ENCODE data around the gene CLK4. TPM values are rescaled to one million over a fixed set of nuclear protein-coding genes. Genes with fewer than 3 reads are reported as not detected.
"Not testable (repeated sequence)": the region's sequence is repeated elsewhere in the genome, so short reads cannot be mapped to it uniquely, and the experiment has no call there.

The CLK4 gene
- total and polyA plus RNA-seq, 2 experiments from 2014 or later, result 11.8 to 14.1 TPM

DNA sequence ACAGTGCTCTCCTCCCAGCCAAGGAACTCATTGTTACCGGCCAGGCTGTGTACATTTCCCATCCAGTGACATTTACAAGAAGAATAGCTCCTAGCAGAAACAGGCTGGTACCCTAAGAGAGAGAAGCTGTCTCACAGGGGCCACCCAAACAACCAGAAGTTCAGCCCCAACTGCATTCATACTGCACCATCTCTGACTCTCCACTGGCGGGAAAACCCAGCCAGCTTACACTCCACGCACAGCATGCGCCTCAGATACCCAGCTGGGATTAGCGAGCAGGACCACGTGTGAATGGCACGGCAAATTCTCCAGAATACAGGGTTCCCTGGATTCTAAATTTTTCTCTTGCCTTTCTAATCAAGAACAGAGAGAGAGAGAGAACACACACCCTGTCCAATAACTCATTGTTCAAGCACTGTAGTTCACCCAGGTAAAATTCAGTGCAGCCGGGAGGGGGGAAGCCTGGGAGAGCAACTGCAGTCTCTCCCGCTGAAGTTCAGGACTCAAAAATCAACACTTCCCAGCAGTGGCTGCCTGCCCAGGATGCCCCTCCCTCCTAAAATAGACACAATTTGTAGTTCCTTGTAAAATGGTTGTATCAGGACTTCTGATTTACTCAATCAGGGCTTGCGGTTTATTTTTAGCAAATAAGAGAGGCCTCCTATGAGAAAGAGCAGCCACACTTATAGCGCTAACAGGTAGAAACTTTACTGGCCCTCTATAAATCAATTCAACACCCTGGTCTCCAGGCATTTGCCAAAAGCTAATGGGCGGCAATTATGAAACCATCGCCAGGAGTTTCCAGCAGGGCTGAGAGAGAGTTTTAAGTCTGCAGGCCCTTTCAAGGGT is 38.9 kb downstream of the CLK4 start:
- TF ChIP-seq EZH2 (IDR thresholded peaks at IDR 0.05; ENCODE audit: insufficient read depth, poor library complexity, severe bottlenecking) (no peak), EZH2phosphoT487 (IDR thresholded peaks at IDR 0.05; ENCODE audit: insufficient read depth, low read depth) (no peak)
- H3K27ac ChIP-seq, result no peak overlapping the region
- no peak overlapping the region for H3K4me2 ChIP-seq (ENCODE audit: unreplicated experiment)
- H3K4me1 ChIP-seq (ENCODE audit: insufficient read depth), result peaks cover 12% of the 10 kb centered on the region; the same call in 1 of the 2 replicates
- no peaks in the 10 kb centered on the region for H4K20me1 ChIP-seq (ENCODE audit: insufficient read depth)
- no peak overlapping the region for H3K4me3 ChIP-seq
- H3K9me2 ChIP-seq (ENCODE audit: insufficient read depth), result no peaks in the 10 kb centered on the region
- H3F3A ChIP-seq (ENCODE audit: insufficient read depth), result peaks cover 16% of the 10 kb centered on the region
- no peaks in the 10 kb centered on the region for H3K79me2 ChIP-seq (ENCODE audit: insufficient read depth)
- whole genome bisulfite sequencing, 2 experiments (ENCODE audit: low coverage in 1 of 2, low lambda C conversion rate in 2 of 2, missing lambda C conversion rate in 2 of 2), result 35 to 37% methylated on average over 12 to 13 of the region's 13 CpGs
- DNase-seq, result no peak
- in situ Hi-C loops (cut with MboI), result no loop called here
- H3K27me3 ChIP-seq (replicated peaks; ENCODE audit: insufficient read depth), result peaks cover 20% of the 10 kb centered on the region
- no peak overlapping the region for H2AFZ ChIP-seq
- no peaks in the 10 kb centered on the region for H3K9me3 ChIP-seq (ENCODE audit: low read depth)
- H3K9ac ChIP-seq, result no peak overlapping the region
- no peaks in the 10 kb centered on the region for H3K36me3 ChIP-seq (ENCODE audit: low read depth)

DNA sequence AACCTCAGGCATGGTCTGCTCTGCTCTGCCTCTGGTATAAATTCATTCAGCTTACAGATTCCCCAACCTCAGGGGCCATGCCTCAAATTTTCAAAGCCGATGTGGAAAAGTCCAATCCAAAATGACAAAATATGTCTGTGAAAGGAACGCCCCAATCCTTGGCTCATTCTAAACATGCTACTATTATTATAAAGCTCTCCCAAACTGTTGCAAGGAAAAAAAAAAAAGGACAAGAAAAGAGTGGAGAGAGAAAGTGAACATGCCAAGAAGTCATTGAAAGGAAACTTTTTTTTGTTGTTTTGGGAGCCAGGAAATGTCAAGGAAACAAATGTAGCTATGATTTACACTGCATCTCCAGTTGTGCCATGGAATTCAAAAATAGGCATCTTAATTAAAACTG is 40.5 kb downstream of the CLK4 start:
- Histone ChIP-seq H4K20me1 (ENCODE audit: insufficient read depth) (no peaks in the 10 kb centered on the region), H3K9me3 (ENCODE audit: low read depth) (no peaks in the 10 kb centered on the region), H3K27me3 (replicated peaks; ENCODE audit: insufficient read depth) (peaks cover 20% of the 10 kb centered on the region), H3K9ac (no peak overlapping the region), H3K27ac (no peak overlapping the region), H3K4me3 (no peak overlapping the region), H3K4me1 (ENCODE audit: insufficient read depth) (peaks cover 9% of the 10 kb centered on the region; the same call in 1 of the 2 replicates), H3K9me2 (ENCODE audit: insufficient read depth) (no peaks in the 10 kb centered on the region), H3F3A (ENCODE audit: insufficient read depth) (peaks cover 9% of the 10 kb centered on the region), H2AFZ (no peak overlapping the region), H3K79me2 (ENCODE audit: insufficient read depth) (no peaks in the 10 kb centered on the region), H3K36me3 (ENCODE audit: low read depth) (no peaks in the 10 kb centered on the region), H3K4me2 (ENCODE audit: unreplicated experiment) (no peak overlapping the region)
- 3% methylated on average over 2 of the region's 2 CpGs for WGBS, 2 experiments (ENCODE audit: low coverage in 1 of 2, low lambda C conversion rate in 2 of 2, missing lambda C conversion rate in 2 of 2)
- in situ Hi-C loops (cut with MboI), result no loop called here
- no peak for TF ChIP-seq EZH2 (IDR thresholded peaks at IDR 0.05; ENCODE audit: insufficient read depth, poor library complexity, severe bottlenecking)
- no peak for TF ChIP-seq EZH2phosphoT487 (IDR thresholded peaks at IDR 0.05; ENCODE audit: insufficient read depth, low read depth)
- no peak for DNase-seq

DNA sequence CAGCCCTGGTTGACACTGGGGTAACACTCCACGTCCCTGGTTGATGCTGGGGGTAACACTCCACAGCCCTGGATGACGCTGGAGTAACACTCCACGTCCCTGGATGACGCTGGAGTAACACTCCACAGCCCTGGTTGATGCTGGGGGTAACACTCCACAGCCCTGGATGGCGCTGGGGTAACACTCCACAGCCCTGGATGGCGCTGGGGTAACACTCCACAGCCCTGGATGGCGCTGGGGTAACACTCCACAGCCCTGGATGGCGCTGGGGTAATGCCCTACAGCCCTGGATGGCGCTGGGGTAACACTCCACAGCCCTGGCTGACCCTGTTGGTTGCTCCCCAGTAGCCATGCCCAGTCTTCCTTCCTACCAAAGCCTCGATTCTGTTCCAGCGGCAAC is 41.4 kb downstream of the CLK4 start:
- H3K4me3 ChIP-seq; H3K9me2 ChIP-seq (ENCODE audit: insufficient read depth); H3K79me2 ChIP-seq (ENCODE audit: insufficient read depth); DNase-seq; H3K36me3 ChIP-seq (ENCODE audit: low read depth); H3K4me2 ChIP-seq (ENCODE audit: unreplicated experiment); H3K9ac ChIP-seq; H4K20me1 ChIP-seq (ENCODE audit: insufficient read depth); H2AFZ ChIP-seq; H3K27ac ChIP-seq; H3K9me3 ChIP-seq (ENCODE audit: low read depth); H3K4me1 ChIP-seq (ENCODE audit: insufficient read depth); H3F3A ChIP-seq (ENCODE audit: insufficient read depth); in situ Hi-C loops (cut with MboI): not testable (repeated sequence)
- H3K27me3 ChIP-seq (replicated peaks; ENCODE audit: insufficient read depth), result peaks cover 20% of the 10 kb centered on the region
- WGBS, 2 experiments (ENCODE audit: low coverage in 1 of 2, low lambda C conversion rate in 2 of 2, missing lambda C conversion rate in 2 of 2), result 79 to 80% methylated on average over 10 to 11 of the region's 11 CpGs

DNA sequence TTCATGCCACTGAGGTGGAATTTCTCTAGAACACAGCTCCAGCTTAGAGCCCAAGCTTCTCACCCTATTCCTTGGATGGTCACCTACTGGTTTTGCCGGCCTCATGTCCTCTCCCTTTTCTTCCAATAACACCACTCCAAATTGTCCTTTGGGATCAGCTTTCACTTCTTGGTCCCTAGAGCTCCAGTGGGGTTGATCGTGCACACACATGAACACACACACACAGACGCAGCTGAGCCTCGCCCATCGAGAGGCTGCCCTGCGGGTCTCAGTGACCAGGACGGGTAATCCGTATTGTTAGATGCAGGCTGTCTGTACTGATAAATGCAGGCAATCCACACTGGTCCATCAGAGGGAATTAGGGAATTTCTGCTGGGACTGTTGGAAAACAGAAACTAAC is 43.6 kb downstream of the CLK4 start:
- Histone ChIP-seq H3K4me2 (ENCODE audit: unreplicated experiment) (no peak overlapping the region), H3K9ac (no peak overlapping the region), H4K20me1 (ENCODE audit: insufficient read depth) (no peaks in the 10 kb centered on the region), H3K79me2 (ENCODE audit: insufficient read depth) (no peaks in the 10 kb centered on the region), H3K27me3 (replicated peaks; ENCODE audit: insufficient read depth) (peaks cover 12% of the 10 kb centered on the region), H3K36me3 (ENCODE audit: low read depth) (no peaks in the 10 kb centered on the region), H3K27ac (no peak overlapping the region), H3K4me1 (ENCODE audit: insufficient read depth) (no peaks in the 10 kb centered on the region), H3K9me3 (ENCODE audit: low read depth) (no peaks in the 10 kb centered on the region), H3K4me3 (no peak overlapping the region), H3K9me2 (ENCODE audit: insufficient read depth) (no peaks in the 10 kb centered on the region), H2AFZ (no peak overlapping the region), H3F3A (ENCODE audit: insufficient read depth) (no peaks in the 10 kb centered on the region)
- no peak for DNase-seq
- WGBS, 2 experiments (ENCODE audit: low coverage in 1 of 2, low lambda C conversion rate in 2 of 2, missing lambda C conversion rate in 2 of 2), result 66 to 71% methylated on average over 8 of the region's 8 CpGs
- in situ Hi-C loops (cut with MboI), result no loop called here
- TF ChIP-seq EZH2phosphoT487 (IDR thresholded peaks at IDR 0.05; ENCODE audit: insufficient read depth, low read depth) (no peak), EZH2 (IDR thresholded peaks at IDR 0.05; ENCODE audit: insufficient read depth, poor library complexity, severe bottlenecking) (no peak)

All from GM23248 (cell line).